K562 (cell line): Measurements from ENCODE around the gene TMCO1. TPM values are rescaled to one million over a fixed set of nuclear protein-coding genes. Genes with fewer than 3 reads are reported as not detected.

ENCODE experiments used
- ARNT ChIP-seq, 2 experiments: fragments of 450-650 bp; IDR thresholded peaks; 2 replicates each; pipeline ENCODE4 v1.6.1; 2016; ENCODE audit warnings: mild to moderate bottlenecking in 1 of 2
- CCNT2 ChIP-seq: IDR thresholded peaks from 2 replicates; pipeline ENCODE4 v1.6.1; 2011; ENCODE audit warnings: borderline replicate concordance, low read depth, mild to moderate bottlenecking, moderate library complexity, mixed read lengths, low read length; ENCODE audit not compliant: insufficient read length; ENCODE audit errors: extremely low read depth
- CREM ChIP-seq: IDR thresholded peaks from 2 replicates; pipeline ENCODE4 v1.6.1; 2014; ENCODE audit warnings: antibody characterized with exemption, low read depth
- HDAC2 ChIP-seq: fragments of 450-650 bp; IDR thresholded peaks from 2 replicates; pipeline ENCODE4 v1.6.1; 2016; ENCODE audit warnings: mild to moderate bottlenecking
- HDAC6 ChIP-seq: IDR thresholded peaks from 2 replicates; pipeline ENCODE4 v1.6.1; 2012; ENCODE audit warnings: low read depth, mild to moderate bottlenecking, control low read depth, inconsistent platforms, low read length, moderate library complexity
- HOXB6 ChIP-seq: fragments of 250-450 bp; sonication (Bioruptor Pico); IDR thresholded peaks from 2 replicates; pipeline ENCODE4 v1.5.1; 2022; ENCODE audit warnings: mild to moderate bottlenecking, borderline replicate concordance
- KDM4B ChIP-seq, 2 experiments: fragments of 450-650 bp in 1 of 2; sonication (generic) in 1 of 2; IDR thresholded peaks; 2 replicates each; pipeline ENCODE4 v1.6.1; 2016 to 2017; ENCODE audit warnings: borderline replicate concordance in 2 of 2, antibody characterized with exemption in 1 of 2, low read depth in 1 of 2, mild to moderate bottlenecking in 1 of 2
- MBD1 ChIP-seq: fragments of 250-450 bp; sonication (Bioruptor Pico); IDR thresholded peaks from 2 replicates; pipeline ENCODE4 v1.8.0; 2022; ENCODE audit warnings: inconsistent platforms
- MCM5 ChIP-seq: fragments of 450-650 bp; IDR thresholded peaks from 2 replicates; pipeline ENCODE4 v1.6.1; 2016; ENCODE audit warnings: low read depth
- NELFE ChIP-seq: IDR thresholded peaks from 2 replicates; pipeline ENCODE4 v1.6.1; 2011; ENCODE audit warnings: mild to moderate bottlenecking; ENCODE audit not compliant: insufficient read depth, insufficient read length
- NRF1 ChIP-seq, 2 experiments: fragments of 450-650 bp; IDR thresholded peaks in 1 of 2; conservative IDR thresholded peaks in 1 of 2; 2 replicates each; pipeline ENCODE4 v1.6.1; 2014; ENCODE audit warnings: mild to moderate bottlenecking in 2 of 2
- PHTF2 ChIP-seq: fragments of 250-450 bp; sonication (Bioruptor Pico); IDR thresholded peaks from 2 replicates; pipeline ENCODE4 v1.5.0; 2021; ENCODE audit warnings: mild to moderate bottlenecking
- PML ChIP-seq: IDR thresholded peaks from 2 replicates; pipeline ENCODE4 v1.6.1; 2012; ENCODE audit warnings: low read length, inconsistent platforms
- RBM15 ChIP-seq: fragments of 200-400 bp; formaldehyde crosslinking; IDR thresholded peaks from 2 replicates; pipeline ENCODE4 v1.6.1; 2018; ENCODE audit warnings: mild to moderate bottlenecking, low read length, moderate library complexity; ENCODE audit not compliant: insufficient read depth
- RFX5 ChIP-seq: IDR thresholded peaks from 2 replicates; pipeline ENCODE4 v1.6.1; 2011; ENCODE audit warnings: low read depth, mild to moderate bottlenecking, improper control_type of control experiment, low read length
- RHOXF2B ChIP-seq: fragments of 250-450 bp; sonication (Bioruptor Pico); conservative IDR thresholded peaks from 2 replicates; pipeline ENCODE4 v1.5.1; 2021
- SRSF7 ChIP-seq: fragments of 200-400 bp; formaldehyde crosslinking; optimal IDR thresholded peaks from 2 replicates; pipeline ENCODE3; 2017; ENCODE audit warnings: mild to moderate bottlenecking, low read depth, low read length
- TARDBP ChIP-seq: fragments of 450-650 bp; IDR thresholded peaks from 2 replicates; pipeline ENCODE4 v1.6.1; 2016
- ZBTB49 ChIP-seq: sonication (generic); formaldehyde crosslinking; IDR thresholded peaks from 2 replicates; pipeline ENCODE4 v1.8.0; 2022; ENCODE audit warnings: missing genetic modification reagents, mild to moderate bottlenecking, borderline replicate concordance
- ZBTB9 ChIP-seq: fragments of 450-650 bp; formaldehyde crosslinking; IDR thresholded peaks from 2 replicates; pipeline ENCODE4 v1.4.0; 2020; ENCODE audit warnings: mild to moderate bottlenecking, moderate library complexity
- ZKSCAN8 ChIP-seq: fragments of 200-800 bp; sonication (Bioruptor generic); IDR thresholded peaks from 2 replicates; pipeline ENCODE4 v1.6.1; 2016; ENCODE audit warnings: missing genetic modification characterization, missing compliant biosample characterization
- ZNF76 ChIP-seq: fragments of 250-450 bp; sonication (Bioruptor Pico); IDR thresholded peaks from 2 replicates; pipeline ENCODE4 v1.4.0; 2020; ENCODE audit warnings: mild to moderate bottlenecking, moderate library complexity, borderline replicate concordance
- ZNF785 ChIP-seq: fragments of 250-450 bp; sonication (Bioruptor Pico); IDR thresholded peaks from 2 replicates; pipeline ENCODE4 v1.4.0; 2020; ENCODE audit warnings: mild to moderate bottlenecking
- polyA plus RNA-seq, 8 experiments: library from polyadenylated mRNA; depleted of rRNA in 4 of 8; stranded (reverse) in 5 of 8; unstranded in 3 of 8; fragments of >200 nt; fragmentation: Nextera tagmentation in 2 of 8; fragmentation: Illumina TruSeq in 1 of 8; extraction: Ambion mirVana in 2 of 8; extraction: Trizol in 1 of 8; gene quantifications; 2 replicates each; pipeline versions ENCODE4 v1.2.1 to v1.2.3, GENCODE V29; 2011 to 2014; ENCODE audit warnings: inconsistent platforms in 1 of 8, missing spikeins in 1 of 8
- total RNA-seq, 7 experiments: library from RNA; depleted of rRNA in 6 of 7; stranded (reverse); fragments of >200 nt in 6 of 7; fragmentation: Illumina TruSeq in 2 of 7; extraction: Trizol in 2 of 7; gene quantifications; 2 replicates each; pipeline versions ENCODE4 v1.2.1 to v1.2.3, GENCODE V29; 2011 to 2021; ENCODE audit warnings: low replicate concordance in 1 of 7

TMCO1 gene
- total and polyA plus RNA-seq, 9 of the 15 experiments (the other 6 are each of a cell fraction or from before 2014, with no cell fraction given): 69.3 to 561 (median 175) TPM

DNA sequence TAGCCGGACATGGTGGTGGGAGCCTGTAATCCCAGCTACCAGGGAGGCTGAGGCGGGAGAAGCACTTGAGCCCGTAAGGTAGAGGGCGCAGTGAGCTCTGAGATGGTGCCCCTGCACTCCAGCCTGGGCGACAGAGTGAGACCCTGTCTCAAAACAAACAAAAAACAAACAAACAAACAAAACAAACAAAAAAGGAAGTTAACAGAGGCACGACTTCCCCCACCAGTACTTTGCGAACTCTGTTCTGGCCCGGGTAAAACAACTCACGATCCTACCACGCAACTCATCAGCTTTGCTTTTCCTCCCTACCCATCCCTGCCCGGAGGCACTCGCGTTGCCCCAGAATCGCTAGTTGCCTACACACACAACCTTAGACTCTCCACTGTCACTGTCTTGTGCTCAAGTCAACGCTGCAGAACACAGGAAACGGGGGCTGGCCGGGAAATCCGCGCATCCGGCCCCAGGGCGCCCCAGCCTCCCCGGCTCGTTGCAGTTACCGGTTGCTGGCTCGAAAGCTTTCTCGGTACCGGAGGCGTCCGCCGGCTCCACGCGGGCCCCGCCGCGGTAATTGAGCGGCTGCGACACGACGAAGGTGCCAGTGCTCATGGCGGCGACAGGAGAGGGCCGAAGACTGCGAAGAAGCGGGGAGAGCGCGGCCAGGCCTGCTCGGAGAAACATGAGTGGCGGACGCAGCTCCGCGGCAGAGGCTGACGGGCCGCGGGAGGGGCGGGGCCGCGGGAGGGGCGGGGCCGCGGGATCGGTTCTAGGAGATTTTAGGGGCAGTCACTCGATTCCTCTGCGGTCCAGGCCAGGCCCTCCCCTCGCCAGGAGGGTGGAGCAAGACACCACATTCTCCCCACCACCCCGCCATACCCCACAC is 70.5 kb downstream of the TMCO1 start, which contains the start of gene ALDH9A1 (continued):
- no peak for TF ChIP-seq ZBTB49 (CRISPR knock-in tag)
- no peak for TF ChIP-seq RBM15
- no peak for TF ChIP-seq MBD1
- peak; percentile 44 to 54; a peak in 2 of 4 replicates for TF ChIP-seq NRF1 (conservative IDR thresholded peaks at IDR 0.05 in 1 of 2, IDR thresholded peaks at IDR 0.05 in 1 of 2)
- TF ChIP-seq RFX5: no peak
- TF ChIP-seq RHOXF2B (CRISPR knock-in tag): no peak
- 0 out of 2 replicates have a peak, but pooled peaks have one; percentile 17 for TF ChIP-seq CREM
- no peak for TF ChIP-seq ZNF76 (CRISPR knock-in tag)
- no peak for TF ChIP-seq ZNF785 (CRISPR knock-in tag)
- TF ChIP-seq HDAC6: no peak
- TF ChIP-seq PML: 0 out of 2 replicates have a peak, but pooled peaks have one; percentile 28
- TF ChIP-seq SRSF7: no peak
- no peak for TF ChIP-seq PHTF2
- no peak for TF ChIP-seq ZBTB9 (CRISPR knock-in tag)
- TF ChIP-seq ZKSCAN8 (CRISPR knock-in tag): no peak
- TF ChIP-seq NELFE: no peak
- peak in 1 of 2 experiments; percentile 55; a peak in 1 of 4 replicates for TF ChIP-seq KDM4B (IDR thresholded peaks at IDR 0.05; ENCODE audit: borderline replicate concordance in 2 of 2, low read depth in 1 of 2)
- peak; percentile 59 to 80; a peak in 2 of 4 replicates for TF ChIP-seq ARNT (IDR thresholded peaks at IDR 0.05)
- peak; percentile 84; the same call in 1 of the 2 replicates for TF ChIP-seq HDAC2
- no peak for TF ChIP-seq HOXB6 (CRISPR knock-in tag)
- no peak for TF ChIP-seq MCM5
- TF ChIP-seq TARDBP: no peak
- TF ChIP-seq CCNT2: peak; percentile 36
